GM18519 (cell line): Measurements from ENCODE around the gene ZNF214.
A peak's percentile ranks its signal among the peaks of the same experiment; 100 is the strongest.
"Not testable (repeated sequence)": the region's sequence is repeated elsewhere in the genome, so short reads cannot be mapped to it uniquely, and the experiment has no call there.

ENCODE experiments used
- ATAC-seq: cut with Tn5 transposase; IDR thresholded peaks from one replicate; pipeline ENCODE4 v1.9.1; 2021; ENCODE audit warnings: mild to moderate bottlenecking, moderate library complexity; ENCODE audit not compliant: unreplicated experiment, low FRiP score

The ZNF214 gene

GRCh38 chr11:6991227-6991626 lies 28.9 kb downstream of the ZNF214 start:
- ATAC-seq = no peak

DNA sequence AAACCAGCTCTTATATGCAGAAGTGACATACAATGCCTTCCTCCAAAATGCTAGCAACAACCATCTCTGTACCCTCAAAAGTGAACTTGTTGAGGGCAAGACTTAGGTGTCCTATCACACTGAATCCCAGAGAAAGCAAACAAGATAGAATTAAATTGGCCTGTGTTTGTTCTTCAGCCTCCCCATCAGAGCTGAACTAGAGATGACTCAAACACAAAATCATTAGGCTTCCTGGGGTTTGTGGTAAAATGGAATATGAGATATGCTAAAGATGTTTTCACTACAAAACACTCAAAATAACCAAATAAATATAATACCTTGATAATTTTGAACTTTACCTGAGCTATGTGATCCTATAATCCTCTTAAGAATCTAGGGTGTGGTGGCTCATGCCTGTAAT lies 31.6 kb downstream of the ZNF214 start:
- no peak for ATAC-seq

DNA sequence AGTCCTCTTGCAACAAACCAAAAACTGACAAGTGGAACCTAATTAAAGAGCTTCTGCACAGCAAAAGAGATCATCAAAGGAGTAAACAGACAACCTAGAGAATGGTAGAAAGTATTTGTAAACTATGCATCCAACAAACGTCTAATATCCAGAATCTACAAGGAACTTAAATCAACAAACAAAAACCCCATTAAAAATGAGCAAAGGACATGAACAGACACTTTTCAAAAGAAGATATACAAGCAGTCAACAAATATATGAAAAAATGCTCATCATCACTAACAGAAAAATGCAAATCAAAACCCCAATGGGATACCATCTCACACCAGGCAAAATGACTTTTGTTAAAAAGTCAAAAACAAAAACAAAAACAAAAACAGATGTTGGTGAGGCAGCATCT lies 33.7 kb downstream of the ZNF214 start:
- no peak for ATAC-seq

DNA sequence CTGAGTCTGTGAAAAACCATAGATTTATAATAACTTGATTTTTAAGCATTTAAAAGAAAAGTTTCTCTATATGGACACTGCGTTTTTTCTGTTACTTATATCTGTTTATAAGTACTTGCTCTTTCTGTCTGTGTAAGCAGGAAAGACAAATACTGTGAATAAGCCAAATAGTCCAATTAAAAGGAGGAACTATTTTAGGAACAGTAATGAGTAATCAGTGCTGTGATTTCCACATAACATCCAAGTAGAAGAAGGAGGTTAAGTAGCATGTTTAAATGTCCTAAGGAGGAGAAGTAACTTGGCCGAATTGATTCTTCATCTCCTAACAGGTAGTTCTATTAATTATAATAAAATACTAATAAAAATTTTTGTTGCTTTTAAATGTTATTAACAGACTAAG lies 40.8 kb downstream of the ZNF214 start:
- ATAC-seq = no peak

- ATAC-seq = not testable (repeated sequence)
Observed at GRCh38 chr11:6969854-6970253, 50.3 kb downstream of the ZNF214 start.

- no peak for ATAC-seq
Observed at GRCh38 chr11:6968816-6969215, 51.3 kb downstream of the ZNF214 start.

DNA sequence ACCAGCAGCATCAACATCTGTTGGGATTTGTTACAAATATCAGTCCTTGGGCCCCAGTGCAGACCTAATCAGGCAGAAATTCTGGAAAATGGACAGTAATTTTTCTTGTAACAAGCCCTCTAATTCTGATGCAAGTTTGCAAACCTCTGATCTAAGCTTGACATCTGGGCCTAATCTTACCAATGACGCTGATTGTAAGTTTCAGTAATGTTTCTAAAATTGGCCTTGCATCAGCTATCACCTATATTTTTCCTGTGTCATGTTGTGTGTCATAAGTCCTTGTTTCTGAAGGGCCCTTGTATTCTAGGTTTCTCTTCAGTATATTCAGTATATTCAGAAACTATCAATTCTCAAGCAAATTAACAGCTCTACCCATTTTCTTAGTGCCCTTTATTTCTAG lies 57.5 kb downstream of the ZNF214 start:
- peak; percentile 78 for ATAC-seq

DNA sequence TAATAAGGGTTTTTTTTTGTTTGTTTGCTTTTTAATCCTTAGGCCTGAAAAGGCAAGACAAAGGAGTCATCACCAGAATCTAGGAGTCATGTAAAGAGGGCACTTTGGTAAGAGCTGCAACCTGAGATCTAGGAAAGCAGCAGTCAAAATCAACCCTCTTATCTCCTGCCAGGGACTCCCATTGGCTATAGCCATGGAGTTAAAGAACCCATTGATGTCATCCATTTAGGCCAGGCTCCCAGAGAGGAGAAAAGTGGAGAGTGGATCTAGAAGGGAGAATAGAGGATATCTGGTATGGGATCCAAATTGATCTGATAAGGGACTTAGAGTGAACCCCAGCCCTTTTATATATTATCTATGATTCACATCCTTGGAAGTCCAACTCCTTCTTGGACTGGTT lies 58.0 kb downstream of the ZNF214 start:
- no peak for ATAC-seq

- ATAC-seq = not testable (repeated sequence)
Observed at GRCh38 chr11:6954248-6954647, 65.9 kb downstream of the ZNF214 start.
